ENCODE measurements around the gene MVB12B.

The MVB12B gene

DNA sequence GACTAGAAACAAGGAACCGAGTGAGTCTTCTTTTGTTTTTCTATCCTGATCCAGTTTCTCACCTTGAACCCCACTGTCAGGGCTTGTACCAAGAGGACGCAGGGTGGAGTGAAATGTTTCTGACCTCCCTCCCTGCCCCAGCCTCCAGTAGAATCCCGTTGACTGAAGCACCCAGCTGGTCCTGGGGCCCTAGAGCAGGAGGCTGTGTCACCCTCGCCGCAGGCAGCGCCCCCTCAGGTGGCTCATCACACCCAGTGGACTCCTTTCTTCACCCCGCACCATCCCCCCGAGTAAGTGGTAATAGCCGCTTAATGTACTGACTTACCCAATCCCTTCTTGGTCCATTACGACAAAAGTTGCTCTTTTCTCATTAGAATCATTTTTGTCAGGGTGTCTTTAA is 53.8 kb downstream of the MVB12B start:
- in situ Hi-C loops (cut with MboI; ENCODE audit: low sequenced_read_pairs): no loop called here

DNA sequence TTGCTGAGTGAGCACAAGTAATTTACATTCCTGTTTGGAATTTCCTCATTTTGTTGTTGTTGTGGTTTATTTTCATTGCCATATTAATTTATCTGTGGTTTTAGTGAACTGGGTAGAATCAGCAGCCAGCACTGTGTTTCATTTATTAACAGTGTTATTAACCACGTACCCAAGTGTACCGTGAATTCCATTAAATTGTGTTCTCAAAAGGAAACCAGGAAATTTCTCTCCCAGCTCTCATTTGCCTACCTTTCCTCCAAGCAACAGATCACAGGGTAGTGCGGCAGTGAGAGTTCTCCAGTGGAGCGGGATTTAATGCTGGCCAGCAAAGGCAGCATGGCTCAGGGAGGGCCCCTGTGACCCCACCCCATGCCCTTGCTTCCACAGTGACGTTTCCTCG is 54.6 kb downstream of the MVB12B start:
- in situ Hi-C loops (cut with MboI; ENCODE audit: low sequenced_read_pairs): no loop called here

GRCh38 chr9:126383406-126384046 is 56.9 kb downstream of the MVB12B start:
- in situ Hi-C loops (cut with MboI; ENCODE audit: low sequenced_read_pairs): no loop called here

DNA sequence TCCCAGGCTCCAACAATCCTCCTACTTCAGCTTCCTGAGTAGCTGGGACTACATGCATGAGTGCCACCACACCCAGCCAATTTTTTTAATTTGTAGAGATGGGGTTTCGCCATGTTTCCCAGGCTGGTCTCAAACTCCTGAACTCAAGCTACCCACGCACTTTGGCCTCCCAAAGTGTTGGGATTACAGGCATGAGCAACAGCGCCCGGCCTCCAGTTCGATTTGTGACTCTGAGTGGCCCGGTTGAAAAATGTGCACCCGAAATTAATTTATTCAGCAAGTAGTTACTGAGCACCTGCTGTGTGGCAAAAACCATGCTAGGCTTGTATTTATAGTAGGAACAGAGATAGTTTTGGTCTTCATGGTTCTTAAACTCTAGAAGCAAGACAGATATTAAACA is 58.3 kb downstream of the MVB12B start:
- in situ Hi-C loops (cut with MboI; ENCODE audit: low sequenced_read_pairs): no loop called here

DNA sequence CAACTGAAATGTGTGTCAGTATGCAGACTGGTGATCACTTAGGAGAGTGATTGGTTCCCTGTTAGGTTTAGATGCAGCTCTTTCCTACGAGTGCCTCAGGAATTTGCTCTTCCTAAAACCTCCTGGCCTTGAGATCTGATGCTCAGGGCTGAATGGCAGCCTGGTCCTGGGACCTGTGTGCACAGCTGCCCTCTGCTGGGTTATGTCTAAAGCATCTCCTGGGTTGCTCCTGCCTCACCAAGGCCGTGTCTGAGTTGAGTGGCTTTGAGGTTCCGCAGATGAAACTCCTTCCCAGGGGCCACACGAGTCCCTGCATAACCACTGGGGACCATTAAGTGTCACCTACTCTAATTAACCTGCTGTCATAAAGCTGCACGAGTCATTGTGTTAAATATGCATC is 59.5 kb downstream of the MVB12B start:
- in situ Hi-C loops (cut with MboI; ENCODE audit: low sequenced_read_pairs): no loop called here

- in situ Hi-C loops (cut with MboI; ENCODE audit: low sequenced_read_pairs): no loop called here
Observed at GRCh38 chr9:126386776-126387175, 60.1 kb downstream of the MVB12B start.

DNA sequence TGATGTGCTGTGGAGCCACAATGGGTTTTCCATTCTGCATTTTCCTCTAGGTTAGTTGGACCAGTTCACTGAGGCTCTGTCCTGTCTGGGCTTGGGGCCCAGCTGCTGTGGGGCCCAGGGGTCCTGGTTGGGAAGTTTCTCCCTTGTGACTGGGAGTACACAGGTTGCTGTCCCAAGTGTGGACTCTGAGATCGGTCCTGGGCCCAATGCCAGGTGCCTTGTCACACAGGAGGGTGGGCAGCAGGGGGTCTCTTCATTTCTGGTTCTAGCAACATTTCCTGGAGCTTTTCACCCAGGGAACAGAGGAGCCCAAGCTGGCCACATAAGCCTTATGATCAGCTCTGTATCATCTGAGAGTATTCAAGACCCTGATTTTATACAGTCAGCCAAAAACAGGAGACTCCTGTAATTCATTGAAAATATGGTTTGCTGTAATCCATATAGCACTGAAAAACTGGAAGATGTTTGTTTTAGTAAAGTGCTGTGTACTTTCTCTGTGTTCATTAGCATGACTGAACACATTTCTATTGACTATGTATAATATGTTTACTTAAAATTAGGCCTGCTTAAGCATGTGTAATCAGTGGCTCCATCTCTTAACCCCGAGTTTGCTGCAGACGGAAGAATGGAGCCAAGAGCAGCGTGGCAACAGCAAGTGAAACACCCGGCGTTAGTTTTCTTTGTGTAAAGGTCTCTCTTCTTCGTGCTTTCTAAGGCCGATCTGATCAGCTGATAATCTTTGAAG is 62.5 kb downstream of the MVB12B start:
- in situ Hi-C loops (cut with MboI; ENCODE audit: low sequenced_read_pairs): no loop called here

- in situ Hi-C loops (cut with MboI; ENCODE audit: low sequenced_read_pairs): no loop called here
Observed at GRCh38 chr9:126389992-126390391, 63.4 kb downstream of the MVB12B start.

DNA sequence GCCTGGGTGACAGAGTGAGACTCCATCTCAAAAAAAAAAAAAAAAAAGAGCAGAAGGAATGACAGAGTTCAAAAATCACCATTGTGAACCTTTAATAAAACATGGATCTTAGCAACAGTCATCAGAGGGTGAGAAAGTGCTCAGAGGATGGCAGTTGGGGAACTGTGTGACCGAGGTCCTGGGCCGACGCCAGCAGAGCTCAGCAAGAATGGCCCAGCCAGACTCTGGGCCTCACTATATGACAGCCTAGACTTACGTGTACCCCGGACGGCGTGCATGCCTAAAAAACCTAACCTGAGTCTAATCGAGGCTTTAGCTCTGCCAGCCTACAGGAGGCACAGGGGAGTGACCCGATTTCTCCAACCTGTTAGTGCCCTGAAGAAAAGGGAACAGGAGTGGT is 64.3 kb downstream of the MVB12B start:
- in situ Hi-C loops (cut with MboI; ENCODE audit: low sequenced_read_pairs): no loop called here

GRCh38 chr9:126391713-126392661 is 65.4 kb downstream of the MVB12B start:
- in situ Hi-C loops (cut with MboI; ENCODE audit: low sequenced_read_pairs): no loop called here

DNA sequence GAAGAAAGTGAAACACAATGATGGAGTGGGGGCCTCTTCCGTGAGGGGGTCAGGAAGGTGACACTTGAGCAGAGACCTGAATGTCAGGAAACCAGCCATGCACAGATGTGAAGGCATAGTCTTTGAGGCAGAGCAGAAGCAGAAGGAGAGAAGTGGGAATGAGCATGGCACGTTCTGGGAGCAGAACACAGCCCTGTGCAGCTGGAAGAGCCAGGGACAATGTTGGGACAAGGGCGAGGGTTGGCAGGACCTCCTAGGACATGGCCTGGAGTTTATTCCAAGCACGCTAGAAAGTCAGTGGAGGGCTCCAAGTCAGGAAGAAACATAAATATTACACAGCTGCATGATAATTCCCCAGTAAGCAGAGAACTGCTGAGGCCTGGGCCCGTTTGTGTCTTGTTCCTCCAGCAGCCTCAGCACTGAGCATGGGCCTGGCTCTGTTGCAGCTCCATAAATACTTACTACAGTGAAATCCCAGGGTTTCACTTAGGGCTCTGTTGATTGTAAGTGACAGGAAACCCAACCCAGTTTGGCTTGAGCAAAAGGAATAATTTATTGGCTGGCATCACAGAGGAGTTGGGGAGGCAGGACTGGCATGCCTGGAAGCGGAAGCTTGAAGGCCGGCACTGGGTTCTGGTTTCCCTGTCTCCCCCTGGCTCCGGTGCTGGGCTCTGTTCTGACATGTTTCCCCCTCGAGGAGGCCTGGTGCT is 66.2 kb downstream of the MVB12B start:
- in situ Hi-C loops (cut with MboI; ENCODE audit: low sequenced_read_pairs): no loop called here

DNA sequence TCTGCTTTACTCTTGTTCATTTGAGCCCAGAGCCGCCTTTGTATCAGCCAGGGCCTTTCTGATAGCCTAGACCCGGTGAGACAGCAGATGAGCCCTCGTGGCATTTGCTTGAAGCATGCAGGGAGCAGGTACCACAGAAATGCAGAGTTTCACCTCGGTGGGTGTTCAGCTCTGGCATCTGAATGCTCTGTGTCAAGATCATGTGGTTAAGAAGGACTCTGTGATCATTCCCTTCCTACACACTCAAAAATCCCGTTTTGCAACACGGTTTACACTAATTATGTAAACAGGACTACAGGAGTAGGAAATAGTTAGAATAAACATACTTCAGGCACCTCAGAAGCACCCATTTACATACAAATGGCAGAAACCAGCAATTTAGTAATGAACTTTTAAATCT is 67.2 kb downstream of the MVB12B start:
- in situ Hi-C loops (cut with MboI; ENCODE audit: low sequenced_read_pairs): no loop called here

DNA sequence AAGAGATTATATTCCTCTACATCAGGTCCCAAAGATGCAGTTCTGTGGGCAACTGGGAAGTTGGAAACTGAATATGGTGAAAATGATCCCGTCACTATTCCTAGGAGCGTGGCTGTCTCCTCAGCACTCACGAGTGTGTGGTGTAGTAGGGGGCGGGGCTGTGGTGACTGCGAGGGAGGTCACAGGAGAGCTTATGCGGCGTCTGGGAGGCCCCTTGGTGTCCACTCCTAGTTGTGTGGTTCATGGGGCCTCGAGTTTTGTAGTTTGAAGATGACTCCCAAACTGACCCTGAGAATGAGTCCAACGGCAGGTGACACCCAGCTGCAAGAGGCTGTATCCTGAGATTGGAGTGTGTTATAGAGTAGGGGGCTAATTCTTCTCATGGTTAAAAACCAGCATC is 68.2 kb downstream of the MVB12B start:
- in situ Hi-C loops (cut with MboI; ENCODE audit: low sequenced_read_pairs): no loop called here

GRCh38 chr9:126395439-126396212 is 69.0 kb downstream of the MVB12B start:
- in situ Hi-C loops (cut with MboI; ENCODE audit: low sequenced_read_pairs): no loop called here

GRCh38 chr9:126397056-126397455 is 70.4 kb downstream of the MVB12B start:
- in situ Hi-C loops (cut with MboI; ENCODE audit: low sequenced_read_pairs): no loop called here

DNA sequence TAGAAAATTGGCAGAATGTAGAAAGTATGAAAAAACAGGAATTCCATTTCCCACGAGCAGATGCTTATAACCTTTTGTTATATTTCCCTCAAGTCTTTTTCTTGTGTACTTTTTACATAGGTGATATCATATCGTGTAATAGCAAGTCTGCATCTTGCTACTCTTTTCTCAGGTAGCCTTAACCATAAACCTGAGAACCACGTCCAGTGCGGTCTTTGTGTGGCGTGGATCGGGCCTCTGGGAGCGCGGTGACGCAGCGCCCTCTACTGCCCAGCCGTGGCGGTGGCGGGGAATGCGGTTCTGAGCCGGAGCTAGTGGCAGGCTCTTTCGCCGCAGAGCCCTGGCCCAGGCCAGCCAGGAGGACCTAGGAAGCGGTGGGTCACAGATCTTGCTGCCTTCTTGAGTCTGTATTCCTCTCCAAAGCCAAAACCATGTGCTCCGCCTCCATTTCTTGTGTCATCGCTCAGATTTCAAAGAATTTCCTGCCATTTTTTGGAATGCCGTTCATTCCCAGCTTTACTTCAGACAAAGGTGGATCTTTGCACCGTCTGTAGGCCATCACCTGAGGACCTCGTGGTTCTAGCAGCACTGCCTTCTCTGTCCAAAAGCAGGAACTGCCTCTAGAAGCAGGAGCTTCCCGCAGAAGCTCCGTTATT is 71.9 kb downstream of the MVB12B start:
- in situ Hi-C loops (cut with MboI; ENCODE audit: low sequenced_read_pairs): no loop called here

DNA sequence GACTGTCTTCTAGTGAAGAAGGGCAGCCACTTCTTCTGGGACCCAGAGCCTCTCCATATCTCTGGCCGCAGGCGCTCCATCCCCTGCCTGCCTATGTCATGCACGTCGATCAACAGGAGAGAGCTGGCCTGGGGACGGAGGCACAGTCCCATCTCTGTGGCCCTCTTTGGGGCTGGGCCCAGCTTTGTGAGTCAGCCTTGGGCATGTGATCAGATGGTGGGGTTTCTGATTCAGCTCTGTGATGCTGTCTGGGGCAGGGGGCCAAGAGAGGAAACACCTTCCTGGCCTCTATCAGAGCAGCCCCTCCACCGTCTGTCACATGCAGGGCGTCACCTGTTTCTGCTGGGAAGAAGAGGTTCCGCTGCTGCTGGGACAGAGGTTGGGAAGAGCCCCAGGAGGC is 72.6 kb downstream of the MVB12B start:
- in situ Hi-C loops (cut with MboI; ENCODE audit: low sequenced_read_pairs): no loop called here

DNA sequence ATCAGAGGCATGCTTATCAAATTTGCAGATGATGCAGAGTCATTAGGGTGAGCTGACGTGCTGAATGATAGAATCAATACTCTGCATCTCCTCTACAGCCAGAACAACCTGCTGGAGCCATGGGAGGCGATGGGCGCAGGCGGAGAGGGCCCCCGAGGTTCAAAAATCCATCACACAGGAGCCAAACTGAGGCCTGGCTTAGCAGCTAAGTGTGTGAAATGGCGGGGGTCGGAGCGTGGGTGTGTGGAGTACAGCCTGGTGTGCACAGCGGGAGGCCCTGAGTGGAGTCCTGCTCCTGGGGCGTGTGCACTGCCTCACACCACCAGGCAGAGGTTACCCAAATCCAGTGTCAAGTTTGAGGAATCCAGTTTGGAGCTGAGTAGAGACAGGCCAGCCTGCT is 73.2 kb downstream of the MVB12B start:
- in situ Hi-C loops (cut with MboI; ENCODE audit: low sequenced_read_pairs): no loop called here

DNA sequence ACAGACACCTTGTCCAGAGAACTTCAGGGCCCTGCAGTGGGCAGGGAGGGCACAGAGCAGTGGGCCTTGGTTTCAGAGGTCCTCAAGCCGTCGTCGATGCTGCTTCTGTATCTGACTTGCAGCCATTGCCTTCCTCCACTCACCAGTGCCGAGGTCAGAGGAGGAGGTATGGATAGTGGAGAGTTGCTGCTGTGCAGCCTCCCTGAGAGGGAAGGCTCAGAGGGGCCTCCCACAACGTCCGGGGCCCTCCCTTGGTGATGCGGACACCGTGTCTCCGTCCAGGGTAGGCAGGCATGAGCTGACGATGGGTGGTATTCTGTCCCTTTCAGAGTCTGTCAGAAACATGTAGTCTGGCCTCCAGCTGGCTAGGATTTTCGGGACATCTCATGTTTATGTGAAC is 73.9 kb downstream of the MVB12B start:
- in situ Hi-C loops (cut with MboI; ENCODE audit: low sequenced_read_pairs): no loop called here

DNA sequence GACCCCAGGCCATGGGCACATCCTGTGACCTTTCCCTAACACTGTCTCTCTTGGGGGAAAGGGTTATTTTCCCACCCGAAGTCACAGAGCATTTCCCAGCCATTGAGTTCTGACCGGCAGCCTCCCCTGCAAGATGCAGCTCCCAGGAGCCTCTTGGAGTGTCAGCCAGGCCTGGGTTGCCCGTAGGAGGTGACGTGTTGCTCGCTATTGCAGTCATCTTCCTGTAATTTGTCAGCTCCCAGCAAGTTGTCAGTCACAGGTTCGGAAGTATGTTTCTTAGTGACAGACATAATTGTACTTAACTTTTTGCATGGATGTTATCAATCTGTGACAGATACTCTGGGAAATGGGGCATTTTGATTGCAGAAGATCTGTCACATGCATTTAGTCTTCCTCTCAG is 74.5 kb downstream of the MVB12B start:
- in situ Hi-C loops (cut with MboI; ENCODE audit: low sequenced_read_pairs): no loop called here

Data from hTERT RPE-1 (cell line).